Uterus (tissue), 2 donors: ENCODE data around the gene TECPR1.

Source experiments
- CTCF ChIP-seq, 4 experiments: fragments of 200-600 bp in 2 of 4; fragments of 450-650 bp in 2 of 4; sonication (generic) in 2 of 4; IDR thresholded peaks; one replicate each; pipeline ENCODE4 v1.5.1; 2016 to 2019; ENCODE audit warnings: antibody characterized with exemption in 4 of 4, mild to moderate bottlenecking in 2 of 4, moderate library complexity in 1 of 4
- POLR2A ChIP-seq, 2 donors: fragments of 450-650 bp; IDR thresholded peaks; one replicate each; pipeline ENCODE4 v1.6.1; 2016; ENCODE audit warnings: antibody characterized with exemption in 2 of 2, mild to moderate bottlenecking in 1 of 2, moderate library complexity in 1 of 2

- no peak for TF ChIP-seq CTCF (IDR thresholded peaks at IDR 0.05)
- no peak for TF ChIP-seq POLR2A (IDR thresholded peaks at IDR 0.05)
Observed at GRCh38 chr7:98234429-98235147, 17.4 kb downstream of the TECPR1 start.
